NK-92 (cell line): Measurements from ENCODE around the gene NAA16.
"Not testable (repeated sequence)": the region's sequence is repeated elsewhere in the genome, so short reads cannot be mapped to it uniquely, and the experiment has no call there.

Experiments
- DNase-seq: peaks from one replicate; lab custom pipeline; 2025; ENCODE audit not compliant: unreplicated experiment; lab: John Stamatoyannopoulos, UW

Gene NAA16

DNA sequence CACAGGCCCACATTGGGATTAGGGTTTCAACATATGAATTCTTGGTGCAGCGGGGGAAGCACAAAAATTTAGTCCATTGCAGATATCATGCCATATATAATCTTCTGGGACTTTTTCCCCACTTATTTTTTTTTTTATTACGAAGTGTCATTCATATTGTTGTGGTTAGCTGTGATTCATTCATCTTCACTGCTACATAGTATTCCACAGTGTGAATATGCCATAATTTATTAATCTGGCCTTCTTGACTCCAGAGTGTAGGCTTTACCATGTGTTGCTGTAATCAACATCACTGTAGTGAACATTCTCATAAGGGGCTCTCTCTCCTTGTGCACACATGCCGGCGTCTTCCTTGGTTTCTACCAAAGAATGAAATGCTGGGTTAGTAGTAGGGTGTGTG is 92.9 kb downstream of the NAA16 start:
- no peak for DNase-seq

DNA sequence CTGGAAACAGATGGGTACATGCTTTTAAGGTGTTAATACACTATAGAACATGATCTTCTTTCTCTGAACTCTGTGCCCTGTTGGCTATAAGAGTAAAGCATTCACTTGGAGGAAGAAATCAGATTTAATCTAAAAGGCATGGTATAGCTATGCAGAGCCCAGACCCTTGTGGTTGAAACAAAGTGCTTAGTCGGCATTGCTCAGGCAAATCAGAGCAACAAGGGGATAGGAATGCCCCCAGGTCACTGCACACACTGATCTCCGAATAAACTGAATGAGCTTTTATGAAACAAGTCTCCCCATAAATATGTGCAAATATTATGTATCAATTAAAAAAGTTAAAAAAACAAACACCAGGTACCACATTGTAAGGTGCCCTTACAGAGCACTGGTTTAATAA is 94.3 kb downstream of the NAA16 start:
- no peak for DNase-seq

DNA sequence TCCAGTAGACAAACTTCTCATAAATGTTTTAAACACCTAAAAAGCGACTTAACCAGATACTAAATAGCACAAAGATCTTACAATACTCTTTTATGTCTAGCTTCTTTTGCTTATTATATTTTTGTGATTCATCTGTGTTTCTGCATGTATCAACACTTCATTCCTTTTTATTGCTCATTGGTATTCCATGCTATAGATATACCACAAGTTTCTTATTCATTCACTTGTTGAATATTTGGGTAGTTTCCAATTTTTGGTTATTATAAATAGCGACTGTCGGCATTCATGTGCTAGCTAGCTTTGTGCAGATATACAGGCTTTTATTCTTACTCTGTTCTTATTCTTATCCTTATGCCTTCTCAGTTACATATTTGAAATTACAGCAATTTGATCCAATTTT is 96.3 kb downstream of the NAA16 start:
- DNase-seq, result no peak

DNA sequence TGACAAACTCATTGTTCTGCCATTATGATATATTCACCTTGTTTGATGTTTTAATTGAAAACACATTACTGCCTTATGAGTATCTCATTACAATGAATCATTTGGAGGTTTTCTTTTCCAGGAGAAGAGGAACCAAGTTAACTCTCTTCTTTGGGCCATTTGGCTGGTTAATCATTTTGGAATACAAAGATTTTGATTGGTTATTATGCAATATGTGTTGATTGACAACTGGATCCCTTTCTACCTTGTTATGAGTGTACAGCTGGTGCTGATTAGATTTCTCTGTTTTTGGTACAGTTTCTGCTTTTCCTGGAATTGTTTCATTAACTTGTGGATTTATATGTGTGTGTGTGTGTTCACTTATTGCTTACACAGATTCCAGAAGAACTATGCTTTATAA is 97.1 kb downstream of the NAA16 start:
- no peak for DNase-seq

DNA sequence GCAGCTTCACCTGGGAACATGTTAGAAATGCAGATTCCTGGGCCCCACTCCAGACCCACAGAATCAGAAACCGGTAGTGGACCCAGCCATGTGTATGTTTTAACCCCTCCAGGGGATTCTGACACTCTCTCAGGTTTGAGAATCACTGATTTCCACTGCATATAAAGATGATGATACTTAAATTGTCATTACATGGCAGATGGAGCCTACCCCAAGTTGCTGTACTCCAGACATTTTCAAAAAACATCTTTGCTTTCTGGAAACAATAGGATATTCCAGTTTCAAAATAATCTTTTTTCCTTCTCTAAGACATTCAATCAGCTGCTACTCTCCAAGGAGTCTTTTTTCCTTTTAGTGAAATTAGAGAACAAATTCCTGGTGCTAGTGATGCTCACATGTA is 97.7 kb downstream of the NAA16 start:
- DNase-seq, result no peak

DNA sequence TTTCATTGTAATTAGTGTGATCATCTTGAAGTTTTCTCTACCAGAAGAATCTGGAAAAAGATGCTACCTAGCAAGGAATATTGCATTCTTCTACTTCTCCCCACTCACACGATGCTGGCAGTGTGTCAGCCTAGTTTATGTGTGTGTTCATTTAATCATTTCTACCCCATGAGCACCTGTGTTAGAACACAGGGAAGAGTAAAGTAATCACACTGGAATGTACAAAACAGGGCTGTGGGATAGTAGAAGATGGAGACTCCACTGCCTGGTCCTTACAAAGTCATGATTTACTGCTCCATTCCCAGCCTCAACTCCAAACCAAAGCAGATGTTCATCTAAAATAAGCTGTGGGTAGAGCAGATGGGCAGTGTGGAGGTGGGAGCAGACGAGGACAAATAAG is 98.5 kb downstream of the NAA16 start:
- no peak for DNase-seq

DNA sequence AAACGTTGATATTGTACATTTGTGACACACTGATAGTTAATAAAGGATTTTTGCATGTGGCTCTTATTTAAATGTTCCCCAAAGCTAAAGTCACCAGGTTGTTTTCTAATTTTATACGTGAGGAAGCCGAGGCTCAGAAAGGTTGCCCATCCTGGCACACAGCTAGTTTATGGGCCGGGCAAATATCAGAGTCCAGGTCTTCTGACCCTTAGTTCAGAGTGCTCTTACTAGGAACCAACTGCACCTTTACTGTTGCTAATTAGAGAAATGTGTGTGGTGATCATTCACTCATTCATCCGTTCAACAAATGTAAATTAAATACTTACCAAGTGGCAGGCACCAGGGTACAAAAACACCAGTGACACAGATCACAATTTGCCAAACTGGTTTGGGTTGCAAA is 100.0 kb downstream of the NAA16 start:
- DNase-seq, result no peak

DNA sequence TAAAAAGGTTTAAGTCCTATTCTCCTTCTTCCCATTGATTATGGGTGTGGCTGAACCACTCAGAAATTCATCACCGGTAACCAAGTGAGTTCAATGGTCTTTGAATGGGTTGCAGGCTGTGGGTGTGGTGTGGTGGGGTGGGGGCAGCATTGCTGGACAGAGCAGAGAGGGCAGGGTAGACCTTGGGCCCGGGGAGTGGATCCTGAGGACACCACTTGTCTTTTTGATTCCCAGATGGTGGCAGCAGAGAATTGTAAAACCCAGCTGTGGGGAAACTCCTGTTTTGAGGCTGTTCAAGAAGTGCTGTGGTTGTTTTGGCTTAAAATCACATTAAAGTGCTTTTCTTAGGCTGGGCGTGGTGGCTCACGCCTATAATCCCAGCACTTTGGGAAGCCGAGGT is 100.5 kb downstream of the NAA16 start:
- DNase-seq, result no peak

DNA sequence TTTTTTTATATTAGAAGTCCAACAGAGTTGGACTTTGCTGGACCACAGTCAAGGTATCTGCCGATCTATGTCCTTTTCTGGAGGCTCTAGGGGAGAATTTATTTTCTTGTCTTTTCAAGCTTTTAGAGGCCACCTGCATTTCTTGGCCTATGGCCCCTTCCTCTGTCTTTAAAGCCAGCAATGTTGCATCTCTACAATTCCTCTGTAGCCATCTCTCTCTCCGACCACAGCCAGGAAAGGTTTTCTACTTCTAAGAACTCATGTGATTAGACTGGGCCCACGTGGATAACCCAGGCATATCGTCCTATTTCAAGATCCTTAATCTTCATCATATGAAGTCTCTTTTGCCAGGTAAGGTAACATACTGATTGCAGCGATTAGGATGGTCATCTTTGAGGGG is 102.8 kb downstream of the NAA16 start:
- DNase-seq, result no peak

DNA sequence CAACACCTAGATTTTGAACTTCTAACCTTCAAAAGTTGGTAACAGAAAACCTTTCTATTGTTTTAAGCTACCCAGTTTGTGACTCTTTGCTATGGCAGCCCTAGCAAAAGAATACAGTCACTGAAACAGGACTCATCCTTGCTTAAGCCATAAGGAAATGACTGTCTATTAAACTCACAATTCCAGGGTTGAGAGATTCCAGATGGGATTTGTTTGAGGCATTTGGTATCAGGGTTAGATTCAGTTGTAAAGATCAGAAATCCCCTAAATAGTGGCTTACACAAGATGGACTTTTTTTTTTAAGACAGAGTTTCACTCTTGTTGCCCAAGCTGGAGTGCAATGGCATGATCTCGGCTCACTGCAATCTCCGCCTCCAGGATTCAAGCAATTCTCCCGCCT is 105.2 kb downstream of the NAA16 start:
- DNase-seq, result no peak

DNA sequence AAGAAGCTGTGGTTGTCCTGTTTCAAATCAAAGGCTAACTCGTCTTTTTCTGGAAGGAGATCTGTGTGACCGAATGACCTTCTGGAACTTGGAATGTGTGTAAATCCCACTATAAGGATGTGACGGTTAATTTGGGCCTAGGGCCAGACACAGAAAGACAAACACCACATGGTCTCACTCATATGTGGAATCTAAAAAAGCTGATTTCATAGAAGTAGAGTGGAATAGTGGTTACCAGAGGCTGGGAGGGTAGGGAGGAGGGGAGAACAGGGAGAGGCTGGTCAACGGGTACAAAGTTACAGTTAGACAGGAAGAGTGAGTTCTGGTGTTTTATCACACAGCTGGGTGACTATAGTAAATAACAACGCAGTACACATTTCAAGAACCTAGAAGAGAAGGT is 107.0 kb downstream of the NAA16 start:
- no peak for DNase-seq

DNA sequence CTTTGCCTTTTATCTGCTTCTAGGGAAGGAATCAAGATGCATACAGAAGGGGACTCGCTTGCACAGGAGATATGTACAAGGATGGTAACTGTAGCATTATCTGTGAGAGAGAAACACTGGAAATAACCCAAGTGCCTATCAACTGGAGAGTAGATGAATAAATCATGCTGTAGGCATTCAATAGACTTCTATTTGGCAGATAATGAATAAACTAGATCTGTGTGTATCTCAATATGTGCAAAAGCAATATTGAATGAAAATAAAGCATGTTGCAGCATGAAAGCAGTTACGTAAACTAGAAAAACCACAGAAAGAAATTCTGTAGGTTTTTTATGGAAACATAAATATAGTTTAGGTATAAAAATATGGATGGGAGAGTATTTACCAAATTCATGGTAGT is 107.7 kb downstream of the NAA16 start:
- no peak for DNase-seq

DNA sequence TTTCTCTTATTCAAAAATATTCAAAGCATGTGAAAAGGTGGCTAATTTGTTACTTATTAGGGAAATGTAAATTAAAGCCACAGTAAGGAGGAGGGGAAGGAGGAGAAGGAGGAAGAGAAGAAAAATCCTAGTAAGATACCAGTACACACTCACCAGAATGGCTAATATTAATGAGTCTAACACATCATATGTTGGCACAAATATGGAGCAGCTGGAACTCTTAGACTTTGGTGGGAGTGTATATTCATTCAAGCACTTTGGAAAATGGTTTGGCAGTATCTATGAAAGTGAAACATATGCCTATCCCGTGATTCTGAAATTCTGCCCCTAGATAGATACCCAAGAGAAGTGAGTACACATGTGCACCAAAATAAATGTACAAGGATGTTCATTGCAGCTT is 108.1 kb downstream of the NAA16 start:
- DNase-seq, result no peak

DNA sequence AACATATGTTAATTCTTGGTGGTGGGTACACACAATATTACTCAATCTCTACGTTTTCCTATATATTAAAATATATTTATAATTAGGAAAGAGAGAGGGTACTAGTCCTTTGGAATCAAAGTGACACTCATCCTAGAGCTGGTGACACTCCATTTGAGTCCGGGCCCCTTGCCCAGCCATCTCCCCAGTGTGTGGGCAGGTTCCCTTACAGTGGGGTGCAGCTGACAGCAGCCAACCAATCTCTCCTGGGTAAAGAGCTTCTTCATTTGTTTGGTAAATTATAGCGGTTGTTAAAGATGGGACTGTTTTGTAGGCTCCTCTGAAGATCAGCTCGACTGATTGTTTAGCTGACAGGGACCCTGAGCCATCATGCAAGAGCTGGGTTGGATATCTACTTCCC is 109.1 kb downstream of the NAA16 start:
- DNase-seq, result no peak

DNA sequence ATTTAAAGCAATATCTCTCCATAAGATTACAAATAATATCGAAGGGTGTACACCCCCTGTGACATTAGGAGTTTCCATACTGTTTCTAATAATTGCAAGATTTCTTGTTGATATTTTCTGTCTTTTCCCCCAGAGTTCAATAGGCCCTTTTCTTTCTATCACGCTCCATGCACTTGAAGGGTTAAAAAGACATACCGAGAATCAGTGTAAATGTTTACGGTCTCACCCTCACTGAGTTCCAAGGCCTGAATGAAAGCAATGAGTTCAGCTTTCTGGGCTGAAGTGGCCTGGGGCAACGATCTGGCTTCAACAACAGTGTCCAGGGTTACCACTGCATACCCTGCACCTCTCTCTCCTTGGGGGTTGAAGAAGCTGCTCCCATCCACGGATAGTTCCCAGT is 110.3 kb downstream of the NAA16 start:
- DNase-seq, result not testable (repeated sequence)

DNA sequence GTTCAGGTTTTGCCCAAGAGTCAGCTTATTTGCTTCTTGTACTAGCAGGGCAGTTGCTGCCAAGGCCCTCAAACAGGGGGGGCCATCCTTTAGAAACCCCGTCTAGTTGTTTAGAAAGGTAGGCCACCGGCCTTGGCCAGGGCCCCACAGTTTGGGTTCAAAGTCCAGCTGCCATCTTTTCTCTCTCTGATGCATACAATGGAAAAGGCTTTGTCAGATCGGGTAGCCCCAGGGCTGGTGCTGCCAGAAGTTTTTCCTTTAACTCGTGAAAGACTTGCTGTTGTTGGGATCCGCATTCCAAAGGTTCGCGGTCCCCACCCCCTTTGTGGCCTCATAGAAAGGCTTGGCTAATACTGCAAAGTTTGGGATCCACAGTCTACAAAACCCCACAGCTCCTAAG is 110.9 kb downstream of the NAA16 start:
- not testable (repeated sequence) for DNase-seq

DNA sequence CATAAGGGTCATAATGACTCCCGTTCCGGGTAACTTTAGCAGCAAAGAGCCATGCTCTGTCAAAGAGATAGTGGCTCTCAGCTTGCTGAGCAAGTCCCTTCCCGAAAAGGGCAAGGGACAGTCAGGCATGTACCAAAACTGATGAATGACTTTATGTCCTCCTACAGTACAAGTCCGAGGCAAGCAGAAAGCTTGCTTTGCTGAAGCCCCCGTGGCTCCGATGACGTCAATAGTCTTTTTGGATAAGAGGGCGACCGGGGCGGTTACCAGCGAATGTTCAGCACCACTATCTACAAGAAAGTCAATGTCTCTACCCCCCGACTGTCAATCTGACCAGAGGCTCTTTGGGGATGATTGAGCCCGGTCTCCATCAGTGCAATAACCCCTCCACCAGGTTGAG is 112.2 kb downstream of the NAA16 start:
- not testable (repeated sequence) for DNase-seq

DNA sequence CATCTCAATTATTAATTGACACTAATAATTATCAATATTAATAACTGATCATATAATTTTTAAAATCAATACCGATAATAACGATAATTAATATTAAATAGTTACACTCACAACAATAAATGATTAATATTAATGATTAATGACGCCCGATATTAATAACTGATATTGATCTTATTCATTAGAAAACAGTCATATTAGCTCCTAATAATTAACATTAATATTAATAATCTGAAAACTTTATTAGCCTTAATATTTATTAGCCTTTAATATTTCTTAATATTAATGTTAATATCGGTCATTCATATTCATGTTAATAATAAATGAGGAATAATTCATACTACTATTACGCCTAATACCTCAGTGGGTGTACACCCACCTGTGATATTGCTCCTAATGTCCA is 113.6 kb downstream of the NAA16 start:
- DNase-seq, result not testable (repeated sequence)

DNA sequence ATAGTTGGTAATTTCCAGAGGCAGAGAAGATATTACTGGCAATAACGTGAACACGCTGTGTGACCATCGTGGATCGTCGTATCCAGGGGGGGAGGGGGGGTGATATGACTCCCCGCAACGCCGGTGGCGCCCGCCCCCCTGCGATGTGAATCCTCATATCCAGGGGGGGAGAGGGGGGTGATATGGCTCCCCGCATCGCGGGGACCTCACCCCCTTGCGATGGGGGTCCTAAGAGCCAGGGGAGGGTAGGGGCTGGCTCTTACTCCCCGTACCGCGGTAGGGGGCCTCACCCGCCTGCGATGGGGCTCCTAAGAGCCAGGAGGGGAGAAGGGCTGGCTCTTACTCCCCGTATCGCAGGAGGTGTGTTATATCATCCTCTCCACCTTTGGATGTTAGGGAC is 115.0 kb downstream of the NAA16 start:
- no peak for DNase-seq
